AG20443 (cell line): Measurements from ENCODE around the gene AGT.
"Not testable (repeated sequence)": the region's sequence is repeated elsewhere in the genome, so short reads cannot be mapped to it uniquely, and the experiment has no call there.

Experiments used
- DNase-seq: peaks from one replicate; pipeline ENCODE4 v3.0.0; 2012; ENCODE audit warnings: low spot score, mixed read lengths

The AGT gene

DNA sequence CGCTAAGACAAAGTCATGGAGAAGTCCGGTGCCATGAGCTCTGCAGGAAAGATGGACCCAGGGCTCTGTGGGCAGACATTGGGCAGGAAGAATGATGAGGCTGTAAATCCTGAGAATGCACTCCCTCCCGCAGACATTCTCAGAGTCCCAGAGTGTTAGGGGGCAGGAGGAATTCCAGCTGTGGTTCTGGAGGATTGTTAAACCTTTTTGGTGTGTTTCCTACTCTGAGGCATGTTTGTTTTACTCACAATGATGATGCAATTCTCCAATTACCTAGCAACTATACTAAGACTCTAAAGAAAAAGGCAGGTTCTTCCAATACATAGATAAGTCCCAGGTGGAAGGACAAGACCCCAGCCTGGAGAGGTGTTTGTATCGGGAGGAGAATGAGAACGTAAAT is 30.5 kb upstream of the AGT start:
- peak; percentile 33 for DNase-seq

DNA sequence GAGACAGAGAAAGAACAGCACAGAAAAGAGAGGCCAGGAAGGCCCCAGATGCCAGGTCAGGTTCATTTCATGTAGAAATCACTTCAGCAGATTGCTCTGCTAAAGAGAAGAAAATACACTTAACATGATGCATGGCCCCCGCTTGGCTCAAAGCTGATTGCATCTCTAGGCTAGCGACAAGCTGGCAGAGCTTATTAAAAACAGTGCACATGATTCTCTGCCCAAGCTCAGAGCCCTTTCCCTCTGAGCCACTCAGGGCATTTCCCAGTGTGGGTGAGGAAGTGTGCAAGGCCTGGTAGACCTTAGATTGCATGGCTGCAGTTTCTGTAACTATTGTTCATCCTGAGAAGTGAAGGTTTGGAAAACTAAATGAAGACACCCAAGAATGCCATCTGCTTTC is 30.0 kb upstream of the AGT start:
- no peak for DNase-seq

DNA sequence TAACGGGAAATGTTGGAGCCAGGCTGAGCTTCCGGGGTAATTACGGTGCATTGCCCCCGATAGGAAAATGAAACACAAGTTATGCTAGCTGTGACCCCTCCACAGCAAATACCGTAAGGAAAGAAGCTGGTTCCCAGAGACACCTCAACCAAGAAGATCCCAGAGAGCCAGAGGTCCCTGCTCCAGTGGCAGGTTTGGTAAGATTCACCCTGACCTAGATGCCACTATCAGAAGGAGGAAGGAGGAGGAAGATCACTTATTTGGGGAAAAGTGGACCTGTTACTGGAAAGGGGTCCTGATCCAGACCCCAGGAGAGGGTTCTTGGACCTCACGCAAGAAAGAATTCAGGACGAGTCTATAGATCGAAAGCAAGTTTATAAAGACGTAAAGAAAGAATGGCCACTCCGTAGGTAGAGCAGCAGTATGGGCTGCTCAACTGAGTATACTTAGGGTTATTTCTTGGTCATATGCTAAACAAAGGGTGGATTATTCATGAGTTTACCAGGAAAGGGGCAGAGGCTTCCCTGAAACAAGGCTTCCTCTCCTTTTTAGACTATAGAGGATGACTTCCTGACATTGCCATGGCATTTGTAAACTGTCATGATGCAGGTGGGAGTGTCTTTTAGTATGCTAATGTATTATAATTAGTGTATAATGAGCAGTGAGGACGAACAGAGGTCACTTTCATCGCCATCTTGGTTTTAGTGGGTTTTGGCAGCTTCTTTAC is 25.8 kb upstream of the AGT start:
- no peak for DNase-seq

DNA sequence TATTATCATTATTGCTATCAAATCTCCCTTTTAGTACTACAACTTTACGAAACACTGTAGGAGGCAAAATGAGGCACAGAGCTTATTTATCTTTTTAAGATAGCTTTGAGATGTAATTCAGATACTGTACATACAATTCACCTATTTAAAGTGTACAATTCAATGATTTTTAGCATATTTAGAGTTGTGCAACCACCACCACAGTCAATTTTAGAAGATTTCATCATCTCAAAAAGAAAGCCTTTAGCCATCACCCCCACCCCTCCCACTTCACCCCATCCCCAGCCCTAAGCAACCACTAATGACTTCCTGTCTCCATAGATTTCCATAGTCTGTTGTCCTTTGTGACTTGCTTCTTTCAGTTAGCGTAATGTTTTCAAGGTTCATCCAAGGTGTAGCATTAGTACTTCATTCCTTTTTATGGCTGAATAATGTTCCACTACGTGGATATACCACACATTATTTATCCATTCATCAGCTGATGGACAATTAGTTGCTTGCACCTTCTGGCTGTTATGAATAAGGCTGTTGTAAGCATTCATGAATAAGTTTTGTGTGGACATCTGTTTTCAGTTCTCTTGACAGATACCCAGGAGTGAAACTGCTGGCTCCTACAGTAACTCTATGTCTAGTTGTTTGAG is 23.8 kb upstream of the AGT start:
- DNase-seq: no peak

DNA sequence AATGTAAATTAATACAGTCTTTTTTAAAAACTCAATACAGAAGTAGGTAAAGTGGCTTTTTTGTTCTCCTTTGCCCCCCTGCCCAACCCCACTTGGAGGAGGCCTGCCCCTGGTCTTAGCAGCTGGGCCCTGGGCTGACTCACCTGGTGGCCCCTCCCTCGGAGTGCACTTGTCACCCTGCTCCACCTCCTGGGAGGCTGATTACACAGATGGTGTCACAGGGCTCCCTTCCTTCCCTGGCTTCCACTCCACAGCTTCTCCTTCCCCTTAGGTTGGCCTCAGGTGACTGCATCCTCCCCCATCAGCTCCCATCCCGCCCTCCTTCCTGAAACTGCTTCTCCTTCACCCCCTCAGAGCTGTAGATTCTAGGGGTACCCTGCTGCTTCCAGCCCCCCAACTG is 21.5 kb upstream of the AGT start:
- DNase-seq: no peak

DNA sequence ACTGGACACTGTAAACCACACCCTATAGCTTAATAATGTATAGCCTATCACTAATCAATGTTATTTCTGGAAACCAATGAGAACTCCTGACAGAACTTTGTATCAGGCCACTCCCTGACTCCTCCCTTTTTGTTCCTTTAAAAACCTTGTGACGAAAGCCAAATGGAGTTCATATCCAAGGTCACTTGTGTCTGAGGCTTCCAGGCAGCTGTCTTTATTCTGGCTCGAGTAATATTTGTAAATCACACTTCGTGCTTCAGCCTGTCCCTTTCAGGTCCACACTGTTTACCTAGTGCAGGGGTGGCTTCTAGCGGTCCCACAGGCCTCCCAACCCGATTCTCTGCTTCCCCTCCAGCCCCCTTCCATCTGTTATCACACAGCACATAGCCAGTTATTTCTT is 17.1 kb upstream of the AGT start:
- DNase-seq: no peak

DNA sequence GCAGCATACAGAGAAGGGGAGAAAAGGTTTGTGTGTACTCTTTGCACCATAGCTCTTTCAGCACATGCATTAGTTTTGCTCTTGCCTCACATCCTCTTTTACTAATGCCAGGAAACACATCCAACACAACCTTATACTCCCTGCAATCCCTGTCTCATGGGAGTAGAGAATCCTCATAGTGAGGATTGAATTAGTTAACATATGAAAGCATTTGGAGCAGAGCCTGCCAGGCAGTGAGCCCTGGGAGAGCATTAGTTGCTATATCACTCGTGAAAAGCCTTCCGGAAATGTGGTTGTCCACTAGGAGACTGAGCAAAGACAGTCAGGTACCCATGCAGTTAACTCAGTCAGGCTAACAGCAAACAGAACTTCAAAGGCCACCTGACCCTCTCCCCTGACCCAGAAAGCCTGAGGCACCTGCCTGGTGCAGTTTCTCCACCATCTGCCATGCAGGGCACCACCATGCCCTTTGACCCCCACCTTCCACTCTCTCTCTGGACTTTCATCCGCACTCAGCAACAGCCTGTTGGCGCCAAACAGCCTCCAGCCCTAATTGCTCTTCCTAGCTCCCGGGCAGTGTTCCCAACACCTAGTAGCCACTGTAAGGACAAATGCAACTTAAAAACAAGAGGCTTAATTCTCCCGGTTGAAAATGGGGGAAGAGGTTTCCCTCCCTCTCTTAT is 14.9 kb upstream of the AGT start:
- DNase-seq: no peak

DNA sequence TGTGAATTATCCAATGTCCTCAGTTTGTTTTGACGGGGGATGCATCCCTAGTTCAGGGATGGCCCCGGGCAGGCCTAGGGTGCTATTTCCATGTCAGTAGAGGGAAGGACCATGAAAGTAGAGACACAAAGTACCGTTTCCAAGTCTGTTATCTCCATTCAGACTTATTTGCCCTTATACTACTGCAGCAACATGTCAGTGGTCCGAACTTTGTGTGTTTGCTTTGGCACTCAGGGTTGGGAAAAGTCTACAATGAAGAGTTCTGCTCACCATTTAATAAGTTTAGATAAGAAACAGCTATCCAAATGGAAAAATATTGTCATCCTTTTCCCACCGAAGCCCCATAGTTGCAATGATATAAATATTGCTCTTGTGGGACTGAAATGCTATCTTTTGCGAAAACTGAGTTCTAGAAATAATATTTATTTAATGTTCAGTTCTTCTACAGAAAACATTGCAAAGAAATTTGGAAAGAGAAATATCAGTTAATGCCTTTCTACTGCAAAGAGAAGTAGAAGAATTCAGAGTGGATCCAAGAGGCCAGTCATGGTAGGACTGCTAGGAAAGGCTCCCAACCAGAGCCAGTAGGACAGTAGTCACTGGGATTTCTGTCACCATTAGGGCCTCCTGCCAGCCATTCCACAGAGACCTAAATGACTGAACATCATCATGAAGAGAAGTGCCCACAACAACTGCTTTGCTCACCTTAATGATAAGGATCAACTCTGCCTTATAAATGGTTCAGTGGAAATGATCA is 11.5 kb upstream of the AGT start:
- DNase-seq: no peak

DNA sequence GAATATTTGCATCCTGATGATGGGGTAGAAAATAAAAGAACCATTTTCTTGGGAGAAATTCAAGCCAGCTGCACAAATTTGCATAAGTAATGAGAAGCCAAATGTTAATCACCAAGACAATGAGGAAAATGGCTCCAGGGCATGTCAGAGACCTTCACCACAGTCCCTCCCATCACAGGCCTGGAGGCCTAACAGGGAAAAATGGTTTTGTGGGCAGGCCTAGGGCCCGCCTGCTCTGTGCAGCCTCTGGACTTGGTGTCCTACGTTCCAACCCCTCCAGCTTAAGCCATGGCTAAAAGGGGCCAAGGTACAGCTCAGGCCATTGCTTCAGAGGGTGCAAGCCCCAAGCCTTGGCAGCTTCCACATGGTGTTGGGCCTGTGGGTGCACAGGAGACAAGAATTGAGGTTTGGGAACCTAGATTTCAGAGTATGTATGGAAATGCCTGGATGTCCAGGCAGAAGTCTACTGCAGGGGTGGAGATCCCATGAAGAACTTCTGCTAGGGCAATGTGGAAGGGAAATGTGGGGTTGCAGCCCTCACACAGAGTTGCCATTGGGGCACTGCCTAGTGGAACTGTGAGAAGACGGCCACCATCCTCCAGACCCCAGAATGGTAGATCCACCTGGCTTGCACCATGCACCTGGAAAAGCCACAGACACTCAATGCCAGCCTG is 8.1 kb upstream of the AGT start:
- not testable (repeated sequence) for DNase-seq

DNA sequence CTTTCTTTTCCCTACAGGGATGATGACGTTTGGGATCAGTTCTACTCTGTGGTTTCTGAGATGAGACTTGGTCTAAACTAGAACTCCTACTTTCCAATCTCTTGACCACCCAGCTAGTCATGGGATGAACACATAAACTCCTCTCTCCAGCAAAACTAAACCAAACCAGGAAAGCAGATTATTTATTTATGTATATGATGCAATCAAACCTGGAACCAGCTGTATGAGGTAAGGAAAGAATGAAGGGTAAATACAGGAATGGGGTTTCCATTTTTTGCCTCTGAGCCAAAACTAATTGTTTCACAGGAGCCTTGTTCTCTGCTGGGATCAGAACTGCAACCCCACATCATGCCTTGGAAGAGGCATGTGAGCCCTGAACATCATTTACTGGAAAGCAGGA is 3.3 kb upstream of the AGT start:
- DNase-seq: no peak

DNA sequence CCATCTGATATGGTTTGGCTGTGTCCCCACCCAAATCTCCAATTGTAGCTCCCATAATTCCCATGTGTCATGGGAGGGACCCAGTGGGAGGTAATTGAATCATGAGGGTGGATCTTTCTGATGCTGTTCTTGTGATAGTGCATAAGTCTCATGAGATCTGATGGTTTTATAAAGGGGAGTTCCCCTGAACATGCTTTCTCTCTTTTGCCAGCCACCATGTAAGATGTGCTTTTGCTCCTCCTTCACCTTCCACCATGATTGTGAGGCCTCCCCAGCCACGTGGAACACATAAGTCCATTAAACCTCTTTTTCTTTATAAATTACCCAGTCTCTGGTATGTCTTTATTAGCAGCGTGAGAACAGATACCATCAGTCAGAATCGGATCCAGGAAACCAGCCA is 2.5 kb upstream of the AGT start:
- DNase-seq: not testable (repeated sequence)

DNA sequence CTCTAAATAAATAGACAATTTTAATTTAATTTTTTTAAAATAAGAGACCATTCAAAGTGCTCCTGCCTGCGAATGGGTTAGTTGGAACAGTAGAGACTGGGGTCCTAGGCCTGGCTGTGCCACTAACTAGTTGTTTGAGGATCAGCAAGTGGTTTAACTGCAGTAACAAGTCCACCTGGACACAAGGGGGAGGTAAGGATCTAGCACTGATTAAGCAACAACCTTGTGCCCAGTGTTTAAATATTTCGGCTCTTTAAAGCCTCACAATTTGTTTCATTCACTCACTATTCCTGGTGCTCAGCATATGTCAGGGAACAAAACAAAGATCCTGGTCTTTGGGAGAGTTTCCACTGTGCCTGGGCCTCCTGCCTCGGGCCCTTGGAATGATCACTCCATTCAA is 1.6 kb upstream of the AGT start:
- no peak for DNase-seq

DNA sequence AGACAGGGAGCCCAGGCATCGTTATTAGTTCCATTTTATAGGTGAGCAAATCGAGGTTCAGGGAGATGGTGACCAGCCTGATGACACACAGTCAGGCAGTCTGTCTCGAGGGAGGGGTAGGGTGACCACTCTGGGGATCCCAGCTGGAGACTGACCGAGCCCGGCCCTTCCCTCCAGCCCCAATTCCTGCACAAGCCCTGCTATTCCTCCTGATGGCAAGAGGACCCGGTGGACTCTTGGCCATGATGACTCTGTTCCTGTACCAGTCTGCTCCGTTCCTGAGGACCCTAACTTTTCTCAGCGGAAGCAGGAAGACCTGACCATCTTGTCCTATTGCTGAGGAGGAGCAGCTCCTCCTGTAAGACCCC is 391 bp downstream of the AGT start:
- DNase-seq: no peak

DNA sequence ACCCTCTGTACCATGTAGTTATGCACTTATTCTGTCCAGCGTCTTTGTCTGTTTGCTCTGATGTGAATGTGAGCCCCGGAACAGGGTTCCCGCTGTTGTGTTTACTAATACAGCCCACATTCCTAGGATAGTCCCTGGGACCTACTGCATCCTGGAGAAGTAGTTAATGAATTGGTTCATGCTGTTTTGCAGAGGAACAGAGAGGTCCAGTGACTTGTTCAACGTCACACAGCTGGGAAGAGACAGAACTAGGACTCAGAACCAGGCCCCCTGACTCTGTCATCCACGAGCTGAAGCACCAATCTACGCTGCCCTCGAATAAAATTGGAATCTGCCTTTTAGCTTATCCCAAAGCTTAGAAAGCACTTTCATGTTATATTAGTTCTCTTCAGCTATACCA is 784 bp downstream of the AGT start:
- DNase-seq: no peak

DNA sequence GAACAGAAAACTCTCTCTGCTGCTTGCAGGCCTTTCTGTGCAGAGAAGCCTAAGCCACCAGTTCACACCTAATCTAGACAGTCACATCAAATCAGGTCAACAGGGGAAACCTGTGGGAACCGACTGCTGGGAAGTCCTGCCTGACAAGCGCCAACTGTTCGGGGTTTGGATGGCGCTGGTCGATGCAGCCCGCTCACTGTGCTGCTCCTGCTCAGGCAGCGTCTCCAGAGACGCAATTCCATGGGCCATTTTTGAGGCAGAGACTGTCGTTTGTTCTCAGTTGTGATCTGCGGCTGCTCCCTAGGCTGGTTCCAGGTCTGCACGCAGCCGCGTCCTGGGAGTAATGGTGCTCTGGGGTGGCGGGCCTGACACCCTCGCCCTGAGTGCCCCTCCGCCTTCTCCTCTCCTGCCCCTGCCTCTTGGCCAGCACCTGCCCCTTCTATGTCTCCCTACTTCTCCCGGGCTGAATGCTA is 1.4 kb downstream of the AGT start:
- DNase-seq: no peak

DNA sequence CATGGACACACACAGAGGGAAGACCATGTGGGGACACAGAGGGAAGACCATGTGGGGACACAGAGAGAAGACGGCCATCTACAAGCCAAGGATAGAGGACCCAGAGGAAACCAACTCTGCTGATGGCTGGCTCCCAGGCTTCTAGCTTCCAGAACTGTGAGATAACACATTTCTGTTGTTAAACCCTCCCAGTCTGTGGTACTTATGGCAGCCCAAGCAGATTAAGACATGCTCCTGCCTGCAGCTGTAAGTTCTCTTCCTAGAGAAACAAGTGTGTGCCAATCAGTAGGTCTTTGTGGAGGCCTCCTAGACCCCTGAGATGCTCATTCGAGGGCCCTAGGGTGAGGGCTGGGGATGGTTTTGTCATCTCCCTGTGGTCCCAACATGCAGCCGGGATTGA is 2.7 kb downstream of the AGT start:
- no peak for DNase-seq

DNA sequence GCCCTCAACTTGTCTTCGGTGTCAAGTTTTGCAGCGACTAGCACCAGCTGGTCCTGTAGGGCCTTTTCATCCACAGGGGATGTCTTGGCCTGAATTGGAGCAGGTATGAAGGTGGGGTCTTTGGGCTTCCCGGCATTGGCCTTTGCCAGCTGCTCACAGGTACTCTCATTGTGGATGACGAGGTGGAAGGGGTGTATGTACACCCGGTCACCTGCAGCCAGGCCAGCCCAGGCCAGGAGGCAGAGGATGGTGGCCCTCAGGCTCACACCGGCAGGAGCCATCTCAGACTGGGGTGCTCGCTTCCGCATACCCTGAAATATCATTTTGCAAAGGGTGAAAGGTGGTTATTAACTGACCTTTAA is 3.4 kb downstream of the AGT start:
- DNase-seq: no peak

DNA sequence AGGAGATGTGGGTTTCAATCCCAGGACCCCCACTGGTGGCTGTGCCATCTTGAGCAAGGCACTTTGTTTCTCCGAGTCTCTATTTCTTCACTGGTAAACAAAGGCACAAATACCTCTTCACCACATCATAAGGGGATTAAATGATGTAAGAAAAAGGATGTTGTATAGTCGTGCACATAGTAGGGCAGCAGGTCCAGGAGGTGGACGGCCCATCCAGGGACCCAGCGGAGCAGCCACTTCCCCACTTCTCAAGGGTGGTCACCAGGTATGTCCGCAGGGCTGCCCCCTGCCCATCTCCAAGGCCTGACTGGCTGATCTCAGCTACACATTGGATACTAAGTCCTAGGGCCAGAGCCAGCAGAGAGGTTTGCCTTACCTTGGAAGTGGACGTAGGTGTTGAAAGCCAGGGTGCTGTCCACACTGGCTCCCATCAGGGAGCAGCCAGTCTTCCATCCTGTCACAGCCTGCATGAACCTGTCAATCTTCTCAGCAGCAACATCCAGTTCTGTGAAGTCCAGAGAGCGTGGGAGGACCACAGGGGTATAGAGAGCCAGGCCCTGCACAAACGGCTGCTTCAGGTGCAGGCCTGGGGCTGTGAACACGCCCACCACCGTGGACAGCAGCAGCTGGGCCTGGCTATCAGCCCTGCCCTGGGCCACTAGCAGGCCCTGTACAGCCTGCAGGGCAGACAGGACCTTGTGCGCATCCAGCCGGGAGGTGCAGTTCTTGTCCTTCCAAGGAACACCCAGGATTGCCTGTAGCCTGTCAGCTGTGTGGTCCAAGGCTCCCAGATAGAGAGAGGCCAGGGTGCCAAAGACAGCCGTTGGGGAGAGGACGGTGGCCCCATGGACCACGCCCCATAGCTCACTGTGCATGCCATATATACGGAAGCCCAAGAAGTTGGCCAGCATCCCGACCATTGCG is 4.0 kb downstream of the AGT start:
- no peak for DNase-seq

DNA sequence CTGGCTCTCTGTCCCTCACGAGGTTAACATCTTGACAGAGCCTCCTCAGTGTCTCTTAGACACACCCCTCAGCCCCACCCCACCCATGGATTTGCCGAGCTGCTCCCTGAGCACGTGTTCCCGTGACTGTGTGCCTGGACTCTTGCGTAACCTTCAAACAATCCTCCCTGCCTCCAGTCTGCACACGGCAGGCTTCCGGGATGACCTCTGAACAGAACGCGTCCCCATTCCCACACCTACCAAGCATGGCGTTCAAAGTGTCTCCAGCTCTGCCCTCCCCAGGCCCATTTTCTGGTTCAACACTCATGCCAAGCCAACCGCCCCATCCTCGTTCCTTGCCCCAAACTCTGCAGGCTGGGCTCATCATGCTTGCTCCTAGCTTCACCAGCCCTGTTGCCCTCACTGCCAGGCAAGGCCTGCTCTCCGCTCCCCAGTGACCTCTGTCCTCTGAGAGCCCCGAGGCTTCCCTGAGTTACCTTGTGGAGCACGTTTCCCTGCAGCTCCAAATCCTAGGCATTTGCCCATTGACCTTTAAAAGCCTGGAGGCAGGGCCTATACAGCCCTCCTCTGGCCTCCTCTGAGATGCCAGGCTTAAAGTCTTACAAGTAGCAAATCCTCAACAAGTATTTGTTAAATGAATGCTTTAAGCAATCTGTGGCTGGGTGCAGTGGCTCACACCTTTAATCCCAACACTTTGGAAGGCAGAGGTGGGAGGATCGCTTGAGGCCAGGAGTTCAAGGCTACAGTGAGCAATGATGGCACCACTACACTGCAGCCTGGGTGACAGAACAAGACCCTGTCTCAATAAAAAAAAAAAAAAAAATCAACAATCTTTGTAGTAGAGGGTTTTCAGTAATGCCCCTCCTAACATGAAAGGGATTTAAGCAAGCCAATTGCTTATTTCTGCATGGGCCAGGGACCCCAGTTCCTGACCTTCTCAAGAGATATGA is 5.0 kb downstream of the AGT start:
- peak; percentile 74 for DNase-seq
